IMR-90 (cell line): Measurements from ENCODE around the gene CDH9. TPM values are rescaled to one million over a fixed set of nuclear protein-coding genes. Genes with fewer than 3 reads are reported as not detected.

ENCODE experiments used
- ATAC-seq: fragments of 200-7000 bp; cut with Tn5 transposase; 2 replicates; pipeline ENCODE4 v1.9.1; 2020; ENCODE audit warnings: low read depth, mild to moderate bottlenecking, moderate library complexity
- BruUV-seq: library from RNA; stranded (reverse); fragments of 400-500 nt; replicated peaks from 2 replicates; lab custom pipeline; 2021; lab: Mats Ljungman, UMichigan
- CTCF ChIA-PET: fragments of 300-600 bp; formaldehyde crosslinking; extraction: SDS; loops from one replicate; lab custom pipeline; 2021; ENCODE audit warnings: antibody characterized with exemption; lab: Yijun Ruan, JAX
- POLR2A ChIA-PET: fragments of 300-600 bp; sonication (Branson Sonifier 250); formaldehyde crosslinking; loops from one replicate; lab custom pipeline; 2022; ENCODE audit warnings: antibody characterized with exemption; ENCODE audit not compliant: unreplicated experiment; lab: Charles Lee
- DNase-seq: peaks from one replicate; pipeline ENCODE4 v3.0.0; 2013
- H2AFZ ChIP-seq: replicated peaks from 2 replicates; pipeline ENCODE3; 2013; ENCODE audit warnings: low read length, mild to moderate bottlenecking; ENCODE audit not compliant: poor library complexity
- H2AK5ac ChIP-seq: 2 replicates; pipeline ENCODE4 v1.6.1; 2013; ENCODE audit warnings: low read depth, low read length, inconsistent platforms
- H2AK9ac ChIP-seq: replicated peaks from 2 replicates; pipeline ENCODE3; 2013; ENCODE audit warnings: mild to moderate bottlenecking, low read depth, low read length, moderate library complexity; ENCODE audit not compliant: poor library complexity
- H2BK120ac ChIP-seq: 2 replicates; pipeline ENCODE4 v1.6.1; 2013; ENCODE audit warnings: low read depth, low read length, inconsistent platforms
- H2BK15ac ChIP-seq: 3 replicates; pipeline ENCODE4 v1.6.1; 2013; ENCODE audit warnings: low read depth, low read length, inconsistent platforms
- H2BK20ac ChIP-seq: 2 replicates; pipeline ENCODE4 v1.6.1; 2013; ENCODE audit warnings: low read depth, mild to moderate bottlenecking, inconsistent platforms, low read length, moderate library complexity
- H2BK5ac ChIP-seq: 2 replicates; pipeline ENCODE4 v1.6.1; 2013; ENCODE audit warnings: mild to moderate bottlenecking, low read depth, low read length, inconsistent platforms; ENCODE audit not compliant: poor library complexity, severe bottlenecking
- H3K14ac ChIP-seq: replicated peaks from 2 replicates; pipeline ENCODE4 v1.6.1; 2013; ENCODE audit warnings: low read depth, low read length, inconsistent platforms
- H3K18ac ChIP-seq: 2 replicates; pipeline ENCODE4 v1.6.1; 2013; ENCODE audit warnings: low read depth, low read length, control low read depth
- H3K23ac ChIP-seq: 2 replicates; pipeline ENCODE4 v1.6.1; 2013; ENCODE audit warnings: low read depth, low read length, inconsistent platforms
- H3K27ac ChIP-seq: 2 replicates; pipeline ENCODE4 v1.5.1; 2013; ENCODE audit warnings: mild to moderate bottlenecking, control low read depth, low read length; ENCODE audit not compliant: insufficient read depth
- H3K27me3 ChIP-seq: 2 replicates; pipeline ENCODE4 v1.6.1; 2013; ENCODE audit warnings: low read length; ENCODE audit not compliant: control insufficient read depth, insufficient read depth
- H3K36me3 ChIP-seq: 2 replicates; pipeline ENCODE4 v1.6.1; 2013; ENCODE audit warnings: low read length, mixed read lengths; ENCODE audit not compliant: control insufficient read depth, insufficient read depth
- H3K4ac ChIP-seq: 2 replicates; pipeline ENCODE4 v1.6.1; 2013; ENCODE audit warnings: low read depth, low read length, inconsistent platforms
- H3K4me1 ChIP-seq: 2 replicates; pipeline ENCODE4 v1.6.1; 2013; ENCODE audit warnings: low read length, mixed read lengths; ENCODE audit not compliant: control insufficient read depth, insufficient read depth
- H3K4me2 ChIP-seq: 2 replicates; pipeline ENCODE4 v1.6.1; 2013; ENCODE audit warnings: low read depth, mild to moderate bottlenecking, control low read depth, low read length, moderate library complexity
- H3K4me3 ChIP-seq: 2 replicates; pipeline ENCODE4 v1.5.1; 2013; ENCODE audit warnings: low read depth, mild to moderate bottlenecking, control low read depth, low read length, moderate library complexity; ENCODE audit not compliant: insufficient read depth
- H3K56ac ChIP-seq: 2 replicates; pipeline ENCODE4 v1.6.1; 2013; ENCODE audit warnings: low read length, inconsistent platforms; ENCODE audit not compliant: insufficient read depth; ENCODE audit errors: extremely low read depth
- H3K79me1 ChIP-seq, 2 experiments: 2 replicates each; pipeline ENCODE4 v1.6.1; 2013; ENCODE audit warnings: low read length in 2 of 2, inconsistent platforms in 1 of 2, low read depth in 1 of 2
- H3K9ac ChIP-seq: 2 replicates; pipeline ENCODE4 v1.6.1; 2013; ENCODE audit warnings: low read depth, low read length, control low read depth
- H3K9me1 ChIP-seq: 2 replicates; pipeline ENCODE4 v1.6.1; 2013; ENCODE audit warnings: low read length, inconsistent platforms; ENCODE audit not compliant: insufficient read depth
- H3K9me3 ChIP-seq: 2 replicates; pipeline ENCODE4 v1.6.1; 2013; ENCODE audit warnings: low read length; ENCODE audit not compliant: control insufficient read depth, insufficient read depth
- H4K20me1 ChIP-seq: 2 replicates; pipeline ENCODE4 v1.6.1; 2013; ENCODE audit warnings: low read length, inconsistent platforms; ENCODE audit not compliant: insufficient read depth
- H4K5ac ChIP-seq: 2 replicates; pipeline ENCODE4 v1.6.1; 2013; ENCODE audit warnings: mild to moderate bottlenecking, low read depth, low read length, control low read depth
- H4K8ac ChIP-seq, 2 experiments: 2 replicates each; pipeline ENCODE4 v1.6.1; 2013; ENCODE audit warnings: low read depth in 2 of 2, low read length in 2 of 2, control low read depth in 1 of 2, inconsistent platforms in 1 of 2
- H4K91ac ChIP-seq: 2 replicates; pipeline ENCODE4 v1.6.1; 2013; ENCODE audit warnings: low read depth, low read length, inconsistent platforms; ENCODE audit not compliant: insufficient read depth
- CHD1 ChIP-seq: IDR thresholded peaks from 2 replicates; pipeline ENCODE4 v1.6.1; 2012; ENCODE audit warnings: low read depth, low read length, improper control_type of control experiment
- FOS ChIP-seq: fragments of 150-350 bp; IDR thresholded peaks from 2 replicates; pipeline ENCODE4 v1.6.1; 2016; ENCODE audit warnings: low read depth, low read length
- MAFK ChIP-seq: IDR thresholded peaks from 2 replicates; pipeline ENCODE4 v1.6.1; 2012; ENCODE audit warnings: low read depth, low read length, improper control_type of control experiment
- NFE2L2 ChIP-seq: fragments of 150-350 bp; IDR thresholded peaks from 2 replicates; pipeline ENCODE4 v1.6.1; 2016; ENCODE audit warnings: low read depth, mild to moderate bottlenecking, low read length
- POLR2A ChIP-seq: IDR thresholded peaks from 2 replicates; pipeline ENCODE4 v1.6.1; 2012; ENCODE audit warnings: mild to moderate bottlenecking, low read depth, low read length
- WGBS, 2 experiments: methylation state at CpG; one replicate each; pipeline versions ENCODE4 v1.1.5 to v1.1.7; 2013; ENCODE audit warnings: missing lambda C conversion rate in 2 of 2; ENCODE audit not compliant: insufficient read length in 1 of 2; ENCODE audit errors: extremely low coverage in 2 of 2; 5-methylcytosine and 5-hydroxymethylcytosine counted together
- dilution Hi-C: fragments of 300-500 bp; cut with HindIII; formaldehyde crosslinking; loops from one replicate; pipeline ENCODE4 v1.14.3; 2018; ENCODE audit warnings: low sequenced_read_pairs; ENCODE audit not compliant: unreplicated experiment
- in situ Hi-C: fragments of 300-500 bp; cut with MboI; formaldehyde crosslinking; loops from 3 replicates; pipeline ENCODE4 v1.14.3; 2019; ENCODE audit warnings: low sequenced_read_pairs, inconsistent platforms, mixed read lengths
- intact Hi-C: fragments of 100-400 bp; cut with micrococcal nuclease; formaldehyde crosslinking; loops from 2 replicates; pipeline ENCODE4 v1.10.0; 2022
- polyA plus RNA-seq, 3 experiments: library from polyadenylated mRNA; depleted of rRNA; stranded (reverse); fragments of >200 nt; gene quantifications; 2 replicates each; pipeline ENCODE4 v1.2.3, GENCODE V29; 2012; ENCODE audit warnings: low replicate concordance in 1 of 3
- total RNA-seq: library from RNA; depleted of rRNA; stranded (reverse); fragments of >200 nt; gene quantifications from 2 replicates; pipeline ENCODE4 v1.2.3, GENCODE V29; 2012

Gene CDH9
- total and polyA plus RNA-seq, 2 of the 4 experiments (the other 2 are of a cell fraction), result not detected

GRCh38 chr5:26903469-26903868 is 134.9 kb downstream of the CDH9 start:
- H2BK15ac ChIP-seq, result no peak overlapping the region
- WGBS, 2 experiments, result no CpG with 5 or more reads among the region's 4 CpGs
- H2AK5ac ChIP-seq, result no peak overlapping the region
- H4K5ac ChIP-seq, result no peak overlapping the region
- no peak overlapping the region for H2BK20ac ChIP-seq
- H3K4me1 ChIP-seq, result no peaks in the 10 kb centered on the region
- no peak overlapping the region for H2BK120ac ChIP-seq
- DNase-seq (no peak), ATAC-seq (no peak)
- BruUV-seq, result no TSS peak
- H3K27me3 ChIP-seq, result no peaks in the 10 kb centered on the region
- no peaks in the 10 kb centered on the region for H3K36me3 ChIP-seq
- CTCF ChIA-PET, result no interaction called here
- no peak overlapping the region for H4K91ac ChIP-seq
- no peak overlapping the region for H3K4me2 ChIP-seq
- H3K79me1 ChIP-seq, result no peaks in the 10 kb centered on the region
- H2BK5ac ChIP-seq, result no peak overlapping the region
- no peak overlapping the region for H4K8ac ChIP-seq
- no peak overlapping the region for H3K4me3 ChIP-seq
- H3K14ac ChIP-seq, result no peak overlapping the region
- POLR2A ChIA-PET, result no interaction called here
- no peak overlapping the region for H3K23ac ChIP-seq
- H3K18ac ChIP-seq, result no peak overlapping the region
- H3K27ac ChIP-seq, result no peak overlapping the region
- no peak overlapping the region for H3K4ac ChIP-seq
- no peaks in the 10 kb centered on the region for H3K9me1 ChIP-seq
- no peak overlapping the region for H3K9ac ChIP-seq
- no peak for TF ChIP-seq CHD1
- TF ChIP-seq FOS, result no peak
- no peak for TF ChIP-seq NFE2L2
- TF ChIP-seq POLR2A, result no peak
- TF ChIP-seq MAFK, result no peak
- dilution Hi-C loops (no loop called here), intact Hi-C loops (no loop called here), in situ Hi-C loops (no loop called here)
- no peak overlapping the region for H2AK9ac ChIP-seq
- no peak overlapping the region for H2AFZ ChIP-seq
- H3K56ac ChIP-seq, result no peak overlapping the region
- H3K9me3 ChIP-seq, result 0 out of 2 replicates have a peak, but pooled peaks cover 1% of the 10 kb centered on the region
- no peaks in the 10 kb centered on the region for H4K20me1 ChIP-seq
